IMR-90 (cell line): ENCODE results near the gene CAT. TPM values are rescaled to one million over a fixed set of nuclear protein-coding genes. Genes with fewer than 3 reads are reported as not detected.

Experiments
- ATAC-seq: fragments of 200-7000 bp; cut with Tn5 transposase; 2 replicates; pipeline ENCODE4 v1.9.1; 2020; ENCODE audit warnings: low read depth, mild to moderate bottlenecking, moderate library complexity
- BruUV-seq: library from RNA; stranded (reverse); fragments of 400-500 nt; replicated peaks from 2 replicates; lab custom pipeline; 2021; lab: Mats Ljungman, UMichigan
- CTCF ChIA-PET: fragments of 300-600 bp; formaldehyde crosslinking; extraction: SDS; loops from one replicate; lab custom pipeline; 2021; ENCODE audit warnings: antibody characterized with exemption; lab: Yijun Ruan, JAX
- POLR2A ChIA-PET: fragments of 300-600 bp; sonication (Branson Sonifier 250); formaldehyde crosslinking; loops from one replicate; lab custom pipeline; 2022; ENCODE audit warnings: antibody characterized with exemption; ENCODE audit not compliant: unreplicated experiment; lab: Charles Lee
- DNase-seq: peaks from one replicate; pipeline ENCODE4 v3.0.0; 2013
- H2AFZ ChIP-seq: replicated peaks from 2 replicates; pipeline ENCODE3; 2013; ENCODE audit warnings: low read length, mild to moderate bottlenecking; ENCODE audit not compliant: poor library complexity
- H2AK5ac ChIP-seq: 2 replicates; pipeline ENCODE4 v1.6.1; 2013; ENCODE audit warnings: low read depth, low read length, inconsistent platforms
- H2AK9ac ChIP-seq: replicated peaks from 2 replicates; pipeline ENCODE3; 2013; ENCODE audit warnings: mild to moderate bottlenecking, low read depth, low read length, moderate library complexity; ENCODE audit not compliant: poor library complexity
- H2BK120ac ChIP-seq: 2 replicates; pipeline ENCODE4 v1.6.1; 2013; ENCODE audit warnings: low read depth, low read length, inconsistent platforms
- H2BK15ac ChIP-seq: 3 replicates; pipeline ENCODE4 v1.6.1; 2013; ENCODE audit warnings: low read depth, low read length, inconsistent platforms
- H2BK20ac ChIP-seq: 2 replicates; pipeline ENCODE4 v1.6.1; 2013; ENCODE audit warnings: low read depth, mild to moderate bottlenecking, inconsistent platforms, low read length, moderate library complexity
- H2BK5ac ChIP-seq: 2 replicates; pipeline ENCODE4 v1.6.1; 2013; ENCODE audit warnings: mild to moderate bottlenecking, low read depth, low read length, inconsistent platforms; ENCODE audit not compliant: poor library complexity, severe bottlenecking
- H3K14ac ChIP-seq: replicated peaks from 2 replicates; pipeline ENCODE4 v1.6.1; 2013; ENCODE audit warnings: low read depth, low read length, inconsistent platforms
- H3K18ac ChIP-seq: 2 replicates; pipeline ENCODE4 v1.6.1; 2013; ENCODE audit warnings: low read depth, low read length, control low read depth
- H3K23ac ChIP-seq: 2 replicates; pipeline ENCODE4 v1.6.1; 2013; ENCODE audit warnings: low read depth, low read length, inconsistent platforms
- H3K27ac ChIP-seq: 2 replicates; pipeline ENCODE4 v1.5.1; 2013; ENCODE audit warnings: mild to moderate bottlenecking, control low read depth, low read length; ENCODE audit not compliant: insufficient read depth
- H3K27me3 ChIP-seq: 2 replicates; pipeline ENCODE4 v1.6.1; 2013; ENCODE audit warnings: low read length; ENCODE audit not compliant: control insufficient read depth, insufficient read depth
- H3K36me3 ChIP-seq: 2 replicates; pipeline ENCODE4 v1.6.1; 2013; ENCODE audit warnings: low read length, mixed read lengths; ENCODE audit not compliant: control insufficient read depth, insufficient read depth
- H3K4ac ChIP-seq: 2 replicates; pipeline ENCODE4 v1.6.1; 2013; ENCODE audit warnings: low read depth, low read length, inconsistent platforms
- H3K4me1 ChIP-seq: 2 replicates; pipeline ENCODE4 v1.6.1; 2013; ENCODE audit warnings: low read length, mixed read lengths; ENCODE audit not compliant: control insufficient read depth, insufficient read depth
- H3K4me2 ChIP-seq: 2 replicates; pipeline ENCODE4 v1.6.1; 2013; ENCODE audit warnings: low read depth, mild to moderate bottlenecking, control low read depth, low read length, moderate library complexity
- H3K4me3 ChIP-seq: 2 replicates; pipeline ENCODE4 v1.5.1; 2013; ENCODE audit warnings: low read depth, mild to moderate bottlenecking, control low read depth, low read length, moderate library complexity; ENCODE audit not compliant: insufficient read depth
- H3K56ac ChIP-seq: 2 replicates; pipeline ENCODE4 v1.6.1; 2013; ENCODE audit warnings: low read length, inconsistent platforms; ENCODE audit not compliant: insufficient read depth; ENCODE audit errors: extremely low read depth
- H3K79me1 ChIP-seq, 2 experiments: 2 replicates each; pipeline ENCODE4 v1.6.1; 2013; ENCODE audit warnings: low read length in 2 of 2, inconsistent platforms in 1 of 2, low read depth in 1 of 2
- H3K9ac ChIP-seq: 2 replicates; pipeline ENCODE4 v1.6.1; 2013; ENCODE audit warnings: low read depth, low read length, control low read depth
- H3K9me1 ChIP-seq: 2 replicates; pipeline ENCODE4 v1.6.1; 2013; ENCODE audit warnings: low read length, inconsistent platforms; ENCODE audit not compliant: insufficient read depth
- H3K9me3 ChIP-seq: 2 replicates; pipeline ENCODE4 v1.6.1; 2013; ENCODE audit warnings: low read length; ENCODE audit not compliant: control insufficient read depth, insufficient read depth
- H4K20me1 ChIP-seq: 2 replicates; pipeline ENCODE4 v1.6.1; 2013; ENCODE audit warnings: low read length, inconsistent platforms; ENCODE audit not compliant: insufficient read depth
- H4K5ac ChIP-seq: 2 replicates; pipeline ENCODE4 v1.6.1; 2013; ENCODE audit warnings: mild to moderate bottlenecking, low read depth, low read length, control low read depth
- H4K8ac ChIP-seq, 2 experiments: 2 replicates each; pipeline ENCODE4 v1.6.1; 2013; ENCODE audit warnings: low read depth in 2 of 2, low read length in 2 of 2, control low read depth in 1 of 2, inconsistent platforms in 1 of 2
- H4K91ac ChIP-seq: 2 replicates; pipeline ENCODE4 v1.6.1; 2013; ENCODE audit warnings: low read depth, low read length, inconsistent platforms; ENCODE audit not compliant: insufficient read depth
- BHLHE40 ChIP-seq: fragments of 150-350 bp; IDR thresholded peaks from 2 replicates; pipeline ENCODE4 v1.6.1; 2016; ENCODE audit warnings: mild to moderate bottlenecking, low read depth, low read length
- CEBPB ChIP-seq: IDR thresholded peaks from 2 replicates; pipeline ENCODE4 v1.6.1; 2012; ENCODE audit warnings: low read depth, low read length, improper control_type of control experiment
- CHD1 ChIP-seq: IDR thresholded peaks from 2 replicates; pipeline ENCODE4 v1.6.1; 2012; ENCODE audit warnings: low read depth, low read length, improper control_type of control experiment
- CTCF ChIP-seq: conservative IDR thresholded peaks from 2 replicates; pipeline ENCODE4 v1.5.1; 2012; ENCODE audit warnings: mild to moderate bottlenecking, low read depth, low read length, improper control_type of control experiment
- FOS ChIP-seq: fragments of 150-350 bp; IDR thresholded peaks from 2 replicates; pipeline ENCODE4 v1.6.1; 2016; ENCODE audit warnings: low read depth, low read length
- MAFK ChIP-seq: IDR thresholded peaks from 2 replicates; pipeline ENCODE4 v1.6.1; 2012; ENCODE audit warnings: low read depth, low read length, improper control_type of control experiment
- MAZ ChIP-seq: IDR thresholded peaks from 2 replicates; pipeline ENCODE4 v1.6.1; 2012; ENCODE audit warnings: low read depth, mild to moderate bottlenecking, low read length, improper control_type of control experiment, moderate library complexity, borderline replicate concordance
- MXI1 ChIP-seq: IDR thresholded peaks from 2 replicates; pipeline ENCODE4 v1.6.1; 2012; ENCODE audit warnings: low read depth, mild to moderate bottlenecking, low read length, moderate library complexity, borderline replicate concordance
- NFE2L2 ChIP-seq: fragments of 150-350 bp; IDR thresholded peaks from 2 replicates; pipeline ENCODE4 v1.6.1; 2016; ENCODE audit warnings: low read depth, mild to moderate bottlenecking, low read length
- POLR2A ChIP-seq: IDR thresholded peaks from 2 replicates; pipeline ENCODE4 v1.6.1; 2012; ENCODE audit warnings: mild to moderate bottlenecking, low read depth, low read length
- RAD21 ChIP-seq: IDR thresholded peaks from 2 replicates; pipeline ENCODE4 v1.6.1; 2012; ENCODE audit warnings: low read length, improper control_type of control experiment
- RCOR1 ChIP-seq: IDR thresholded peaks from 2 replicates; pipeline ENCODE4 v1.6.1; 2012; ENCODE audit warnings: mild to moderate bottlenecking, low read length, improper control_type of control experiment; ENCODE audit not compliant: insufficient replicate concordance
- RFX5 ChIP-seq: IDR thresholded peaks from 2 replicates; pipeline ENCODE4 v1.8.0; 2012; ENCODE audit warnings: low read depth, mild to moderate bottlenecking, low read length, moderate library complexity
- SMC3 ChIP-seq: fragments of 150-350 bp; IDR thresholded peaks from 2 replicates; pipeline ENCODE4 v1.6.1; 2016; ENCODE audit warnings: low read depth, mild to moderate bottlenecking, antibody characterized with exemption, low read length, moderate library complexity
- WGBS, 2 experiments: methylation state at CpG; one replicate each; pipeline versions ENCODE4 v1.1.5 to v1.1.7; 2013; ENCODE audit warnings: missing lambda C conversion rate in 2 of 2; ENCODE audit not compliant: insufficient read length in 1 of 2; ENCODE audit errors: extremely low coverage in 2 of 2; 5-methylcytosine and 5-hydroxymethylcytosine counted together
- dilution Hi-C: fragments of 300-500 bp; cut with HindIII; formaldehyde crosslinking; loops from one replicate; pipeline ENCODE4 v1.14.3; 2018; ENCODE audit warnings: low sequenced_read_pairs; ENCODE audit not compliant: unreplicated experiment
- in situ Hi-C: fragments of 300-500 bp; cut with MboI; formaldehyde crosslinking; loops from 3 replicates; pipeline ENCODE4 v1.14.3; 2019; ENCODE audit warnings: low sequenced_read_pairs, inconsistent platforms, mixed read lengths
- intact Hi-C: fragments of 100-400 bp; cut with micrococcal nuclease; formaldehyde crosslinking; loops from 2 replicates; pipeline ENCODE4 v1.10.0; 2022
- polyA plus RNA-seq, 3 experiments: library from polyadenylated mRNA; depleted of rRNA; stranded (reverse); fragments of >200 nt; gene quantifications; 2 replicates each; pipeline ENCODE4 v1.2.3, GENCODE V29; 2012; ENCODE audit warnings: low replicate concordance in 1 of 3
- total RNA-seq: library from RNA; depleted of rRNA; stranded (reverse); fragments of >200 nt; gene quantifications from 2 replicates; pipeline ENCODE4 v1.2.3, GENCODE V29; 2012
- TF ChIP-seq, protein P1 (sequence below): fragments of 150-350 bp; IDR thresholded peaks from 2 replicates; pipeline ENCODE4 v1.6.1; 2016; ENCODE audit warnings: low read depth, mild to moderate bottlenecking, low read length, moderate library complexity, borderline replicate concordance
- TF ChIP-seq, protein P2 (sequence below): fragments of 150-350 bp; IDR thresholded peaks from 2 replicates; pipeline ENCODE4 v1.6.1; 2017; ENCODE audit warnings: mild to moderate bottlenecking, antibody characterized with exemption, low read length, low read depth

CAT gene
- total and polyA plus RNA-seq, 2 of the 4 experiments (the other 2 are of a cell fraction), result 52.5 to 80.5 TPM

DNA sequence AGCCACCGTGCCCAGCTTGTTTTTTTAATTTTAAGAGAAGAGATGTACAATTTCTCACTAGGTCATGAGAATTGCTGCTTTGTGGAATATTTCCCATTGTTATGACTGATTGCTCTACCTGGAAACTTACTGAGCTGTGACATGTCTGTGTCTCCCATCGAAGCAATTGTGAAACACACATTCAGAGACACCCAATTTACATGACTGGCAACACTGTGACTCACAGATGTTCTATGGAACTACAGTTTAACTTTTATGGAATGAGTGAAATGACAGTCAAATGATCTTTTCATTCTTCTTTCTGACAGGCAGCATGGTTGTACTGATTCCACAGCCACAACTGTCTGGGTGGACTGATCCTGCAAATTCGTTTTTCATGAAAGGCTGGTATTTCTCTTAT, 42.6 kb downstream of the CAT start:
- Histone ChIP-seq H3K9me3 (no peaks in the 10 kb centered on the region), H2AK5ac (no peak overlapping the region), H2AK9ac (no peak overlapping the region), H4K8ac (no peak overlapping the region), H3K4ac (no peak overlapping the region), H3K9me1 (no peaks in the 10 kb centered on the region), H3K79me1 (no peaks in the 10 kb centered on the region), H4K5ac (no peak overlapping the region), H4K91ac (no peak overlapping the region), H3K14ac (no peak overlapping the region), H3K27me3 (peaks cover 26% of the 10 kb centered on the region), H2BK5ac (no peak overlapping the region), H3K36me3 (no peaks in the 10 kb centered on the region), H3K18ac (no peak overlapping the region), H3K56ac (no peak overlapping the region), H4K20me1 (no peaks in the 10 kb centered on the region), H2AFZ (no peak overlapping the region), H3K27ac (no peak overlapping the region), H3K4me3 (no peak overlapping the region), H3K9ac (no peak overlapping the region), H3K4me1 (peaks cover 3% of the 10 kb centered on the region; the same call in 1 of the 2 replicates), H3K23ac (no peak overlapping the region), H2BK120ac (no peak overlapping the region), H3K4me2 (no peak overlapping the region), H2BK15ac (no peak overlapping the region), H2BK20ac (no peak overlapping the region)
- dilution Hi-C loops, result no loop called here
- CTCF ChIA-PET, result interaction anchor here (0.6 to 0.8 kb wide), 2 partner anchors 11 to 98 kb away, joined by 3 to 8 read pairs; no protein-coding TSS in a partner anchor
- in situ Hi-C loops, result no loop called here
- BruUV-seq, result no TSS peak
- DNase-seq (no peak), ATAC-seq (no peak)
- TF ChIP-seq, protein P1, sequence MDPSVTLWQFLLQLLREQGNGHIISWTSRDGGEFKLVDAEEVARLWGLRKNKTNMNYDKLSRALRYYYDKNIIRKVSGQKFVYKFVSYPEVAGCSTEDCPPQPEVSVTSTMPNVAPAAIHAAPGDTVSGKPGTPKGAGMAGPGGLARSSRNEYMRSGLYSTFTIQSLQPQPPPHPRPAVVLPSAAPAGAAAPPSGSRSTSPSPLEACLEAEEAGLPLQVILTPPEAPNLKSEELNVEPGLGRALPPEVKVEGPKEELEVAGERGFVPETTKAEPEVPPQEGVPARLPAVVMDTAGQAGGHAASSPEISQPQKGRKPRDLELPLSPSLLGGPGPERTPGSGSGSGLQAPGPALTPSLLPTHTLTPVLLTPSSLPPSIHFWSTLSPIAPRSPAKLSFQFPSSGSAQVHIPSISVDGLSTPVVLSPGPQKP, result no peak
- TF ChIP-seq MXI1, result no peak
- no peak for TF ChIP-seq BHLHE40
- TF ChIP-seq CTCF, result no peak
- TF ChIP-seq NFE2L2, result no peak
- TF ChIP-seq RFX5, result no peak
- TF ChIP-seq SMC3, result no peak
- TF ChIP-seq RAD21, result no peak
- no peak for TF ChIP-seq MAZ
- TF ChIP-seq FOS, result no peak
- no peak for TF ChIP-seq MAFK
- no peak for TF ChIP-seq RCOR1
- TF ChIP-seq, protein P2, sequence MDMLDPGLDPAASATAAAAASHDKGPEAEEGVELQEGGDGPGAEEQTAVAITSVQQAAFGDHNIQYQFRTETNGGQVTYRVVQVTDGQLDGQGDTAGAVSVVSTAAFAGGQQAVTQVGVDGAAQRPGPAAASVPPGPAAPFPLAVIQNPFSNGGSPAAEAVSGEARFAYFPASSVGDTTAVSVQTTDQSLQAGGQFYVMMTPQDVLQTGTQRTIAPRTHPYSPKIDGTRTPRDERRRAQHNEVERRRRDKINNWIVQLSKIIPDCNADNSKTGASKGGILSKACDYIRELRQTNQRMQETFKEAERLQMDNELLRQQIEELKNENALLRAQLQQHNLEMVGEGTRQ, result no peak
- no peak for TF ChIP-seq CHD1
- no peak for TF ChIP-seq POLR2A
- TF ChIP-seq CEBPB, result no peak
- POLR2A ChIA-PET, result no interaction called here
- intact Hi-C loops, result no loop called here
- no CpG with 5 or more reads among the region's 3 CpGs for WGBS, 2 experiments
